NCI-H1092 (cell line): Measurements from ENCODE around the gene SNORC.

Experiments
- DNase-seq: peaks from one replicate; lab custom pipeline; 2025; lab: John Stamatoyannopoulos, UW

Gene SNORC

GRCh38 chr2:232869138-232870017 is 686 bp upstream of the SNORC start:
- no peak for DNase-seq

- no peak for DNase-seq
These were observed 805 bp downstream of the SNORC start for GRCh38 chr2:232870766-232871371.

- DNase-seq = no peak
These were observed 1.4 kb downstream of the SNORC start for GRCh38 chr2:232871418-232871834.

- DNase-seq = no peak
These were observed 2.0 kb downstream of the SNORC start for GRCh38 chr2:232871835-232872736.

GRCh38 chr2:232872826-232873225 is 2.8 kb downstream of the SNORC start:
- DNase-seq = no peak

GRCh38 chr2:232873292-232873908 is 3.3 kb downstream of the SNORC start:
- DNase-seq = no peak

GRCh38 chr2:232873909-232874641 is 4.0 kb downstream of the SNORC start:
- no peak for DNase-seq

GRCh38 chr2:232874677-232875223 is 4.7 kb downstream of the SNORC start:
- DNase-seq = no peak

GRCh38 chr2:232875256-232876121 is 5.4 kb downstream of the SNORC start:
- DNase-seq = peak; percentile 12

GRCh38 chr2:232876161-232876977 is 6.3 kb downstream of the SNORC start:
- peak; percentile 46 for DNase-seq

- no peak for DNase-seq
These were observed 6.9 kb downstream of the SNORC start for GRCh38 chr2:232876978-232877441.

- no peak for DNase-seq
These were observed 8.0 kb downstream of the SNORC start for GRCh38 chr2:232877940-232878511.

GRCh38 chr2:232878855-232879617 is 9.0 kb downstream of the SNORC start:
- no peak for DNase-seq

GRCh38 chr2:232879618-232880494 is 9.8 kb downstream of the SNORC start:
- no peak for DNase-seq

GRCh38 chr2:232880764-232881351 is 10.8 kb downstream of the SNORC start:
- DNase-seq = no peak

GRCh38 chr2:232882085-232882484 is 12.0 kb downstream of the SNORC start:
- no peak for DNase-seq
